Cardiac muscle cell (in vitro differentiated cells and primary cell): ENCODE data around the gene LDB2. TPM values are rescaled to one million over a fixed set of nuclear protein-coding genes. Genes with fewer than 3 reads are reported as not detected.

ENCODE experiments used
- DNase-seq, 2 donors: peaks; one replicate each; pipeline versions ENCODE4 v3.0.0 to v3.0.0-alpha.2; 2010 to 2017; ENCODE audit warnings: low read depth in 1 of 2, low spot score in 1 of 2
- H3K27ac ChIP-seq: fragments of 200-600 bp; sonication (generic); 2 replicates; pipeline ENCODE4 v1.5.1; 2016
- H3K27me3 ChIP-seq: fragments of 200-600 bp; sonication (generic); 2 replicates; pipeline ENCODE4 v1.6.0; 2016; ENCODE audit warnings: control low read depth
- H3K36me3 ChIP-seq: fragments of 200-600 bp; sonication (generic); 2 replicates; pipeline ENCODE4 v1.5.1; 2016; ENCODE audit warnings: control low read depth
- H3K4me1 ChIP-seq: fragments of 200-600 bp; sonication (generic); 2 replicates; pipeline ENCODE4 v1.8.1; 2017; ENCODE audit warnings: low read depth, mild to moderate bottlenecking, mixed run types
- H3K4me3 ChIP-seq: fragments of 200-600 bp; sonication (generic); 2 replicates; pipeline ENCODE4 v1.5.1; 2016; ENCODE audit warnings: mild to moderate bottlenecking
- H3K9me3 ChIP-seq: fragments of 200-600 bp; sonication (generic); 2 replicates; pipeline ENCODE4 v1.5.1; 2017; ENCODE audit warnings: low read depth, mild to moderate bottlenecking, control low read depth
- CTCF ChIP-seq: IDR thresholded peaks from 2 replicates; pipeline ENCODE4 v1.5.1; 2012; ENCODE audit warnings: low read depth, mild to moderate bottlenecking, low read length
- polyA plus RNA-seq: library from polyadenylated mRNA; unstranded; fragments of >200 nt; fragmentation: Nextera tagmentation; extraction: Ambion mirVana; gene quantifications from 2 replicates; pipeline ENCODE4 v1.2.1, GENCODE V29; 2016
- total RNA-seq: library from RNA; depleted of rRNA; stranded (reverse); fragments of >200 nt; gene quantifications from 2 replicates; pipeline ENCODE4 v1.2.3, GENCODE V29; 2016

LDB2 gene
- total and polyA plus RNA-seq, 2 experiments from 2014 or later, result 10.4 to 12.4 TPM

- no peak for TF ChIP-seq CTCF
- Histone ChIP-seq H3K36me3 (no peaks in the 10 kb centered on the region), H3K9me3 (no peaks in the 10 kb centered on the region), H3K27me3 (no peaks in the 10 kb centered on the region), H3K27ac (no peak overlapping the region), H3K4me3 (no peak overlapping the region), H3K4me1 (peaks cover 31% of the 10 kb centered on the region)
- peak in 1 of 2 donors; percentile 25 for DNase-seq
These were observed 5.2 kb downstream of the LDB2 start for GRCh38 chr4:16893141-16893651.

- DNase-seq, result no peak
- no peak for TF ChIP-seq CTCF
- Histone ChIP-seq H3K4me1 (peaks cover 20% of the 10 kb centered on the region), H3K4me3 (no peak overlapping the region), H3K27me3 (no peaks in the 10 kb centered on the region), H3K36me3 (no peaks in the 10 kb centered on the region), H3K27ac (no peak overlapping the region), H3K9me3 (no peaks in the 10 kb centered on the region)
These were observed 7.8 kb downstream of the LDB2 start for GRCh38 chr4:16890651-16891050.

GRCh38 chr4:16889945-16890344 is 8.5 kb downstream of the LDB2 start:
- Histone ChIP-seq H3K27me3 (no peaks in the 10 kb centered on the region), H3K27ac (no peak overlapping the region), H3K9me3 (no peaks in the 10 kb centered on the region), H3K4me3 (no peak overlapping the region), H3K36me3 (no peaks in the 10 kb centered on the region), H3K4me1 (peaks cover 17% of the 10 kb centered on the region)
- TF ChIP-seq CTCF, result no peak
- no peak for DNase-seq

- Histone ChIP-seq H3K9me3 (no peaks in the 10 kb centered on the region), H3K27ac (no peak overlapping the region), H3K36me3 (no peaks in the 10 kb centered on the region), H3K4me3 (no peak overlapping the region), H3K27me3 (no peaks in the 10 kb centered on the region), H3K4me1 (peaks cover 15% of the 10 kb centered on the region)
- DNase-seq, result no peak
- TF ChIP-seq CTCF, result no peak
These were observed 10.6 kb downstream of the LDB2 start for GRCh38 chr4:16887887-16888286.

GRCh38 chr4:16884673-16885460 is 13.6 kb downstream of the LDB2 start:
- H3K36me3 ChIP-seq, result no peaks in the 10 kb centered on the region
- no peak for DNase-seq
- TF ChIP-seq CTCF, result no peak
- no peak overlapping the region for H3K27ac ChIP-seq
- H3K4me1 ChIP-seq, result peaks cover 7% of the 10 kb centered on the region
- no peaks in the 10 kb centered on the region for H3K9me3 ChIP-seq
- H3K27me3 ChIP-seq, result no peaks in the 10 kb centered on the region
- no peak overlapping the region for H3K4me3 ChIP-seq
